H1 (cell line): ENCODE data around the gene EPHB6. TPM values are rescaled to one million over a fixed set of nuclear protein-coding genes. Genes with fewer than 3 reads are reported as not detected.

Experiments
- BACH1 ChIP-seq: IDR thresholded peaks from 2 replicates; pipeline ENCODE4 v1.6.1; 2012; ENCODE audit warnings: low read length, improper control_type of control experiment
- CHD7 ChIP-seq: fragments of 300-600 bp; sonication (generic); IDR thresholded peaks from 2 replicates; pipeline ENCODE4 v1.7.1; 2012; ENCODE audit warnings: low read length, moderate library complexity, mild to moderate bottlenecking, inconsistent platforms; ENCODE audit not compliant: insufficient replicate concordance
- CTCF ChIP-seq, 3 experiments: IDR thresholded peaks; 1 replicate in 2 of 3; 2 replicates in 1 of 3; pipeline versions ENCODE4 v1.5.1 to v1.6.1; 2011; ENCODE audit warnings: low read length in 3 of 3, mild to moderate bottlenecking in 3 of 3, inconsistent platforms in 2 of 3, low read depth in 1 of 3, moderate library complexity in 1 of 3; ENCODE audit not compliant: insufficient read depth in 1 of 3; ENCODE audit errors: control extremely low read depth in 1 of 3
- GTF2F1 ChIP-seq: IDR thresholded peaks from 2 replicates; pipeline ENCODE4 v1.6.1; 2012; ENCODE audit warnings: low read depth, low read length, improper control_type of control experiment, borderline replicate concordance
- HDAC6 ChIP-seq: IDR thresholded peaks from one replicate; pipeline ENCODE4 v1.7.1; 2012; ENCODE audit warnings: low read depth, mild to moderate bottlenecking, inconsistent platforms, low read length, moderate library complexity
- KDM1A ChIP-seq: fragments of 200-600, 300-600 bp; sonication (generic); IDR thresholded peaks from 2 replicates; pipeline ENCODE4 v1.7.1; 2016; ENCODE audit warnings: mild to moderate bottlenecking, low read length, borderline replicate concordance
- PHF8 ChIP-seq: fragments of 200-600 bp; sonication (generic); conservative IDR thresholded peaks from 2 replicates; pipeline ENCODE4 v1.7.1; 2012; ENCODE audit warnings: low read depth, mild to moderate bottlenecking, inconsistent platforms, low read length, moderate library complexity
- RNF2 ChIP-seq: fragments of 200-900, 300-1000 bp; sonication (generic); IDR thresholded peaks from 2 replicates; pipeline ENCODE4 v1.7.1; 2016; ENCODE audit warnings: borderline replicate concordance, low read depth, mild to moderate bottlenecking, antibody characterized with exemption, low read length; ENCODE audit not compliant: poor library complexity, severe bottlenecking; ENCODE audit errors: missing control alignments
- polyA plus RNA-seq, 7 experiments: library from polyadenylated mRNA; depleted of rRNA in 3 of 7; stranded (reverse) in 5 of 7; unstranded in 2 of 7; fragments of >200 nt in 5 of 7; fragments of 200-250 nt in 2 of 7; gene quantifications; 1 replicate in 5 of 7; 2 replicates in 1 of 7; 4 replicates in 1 of 7; pipeline versions ENCODE4 v1.2.1 to v1.2.3, GENCODE V29; 2011 to 2013; ENCODE audit warnings: missing spikeins in 2 of 7, mixed read lengths in 2 of 7
- total RNA-seq: library from RNA; stranded (reverse); fragmentation: NEBNext Ultra II Directional; extraction: Animal tissue kit (Norgen Biotek cat#: 25700); gene quantifications from 2 replicates; pipeline ENCODE4 v1.2.1, GENCODE V29; 2021

EPHB6 gene
- total and polyA plus RNA-seq, 2 of the 8 experiments (the other 6 are each of a cell fraction or from before 2014, with no cell fraction given): 19.7 TPM

GRCh38 chr7:142883145-142883544 lies 28.3 kb downstream of the EPHB6 start (continued):
- TF ChIP-seq CHD7 (no peak), BACH1 (no peak), HDAC6 (no peak), GTF2F1 (no peak), CTCF (IDR thresholded peaks at IDR 0.05; ENCODE audit: control extremely low read depth in 1 of 3, insufficient read depth in 1 of 3, low read depth in 1 of 3, low read length in 3 of 3) (no peak), KDM1A (no peak), PHF8 (no peak), RNF2 (no peak)
